Measurements from ENCODE around the gene ACAP2.

The ACAP2 gene

GRCh38 chr3:195258449-195259153 lies 184.2 kb downstream of the ACAP2 start:
- DNase-seq = no peak

GRCh38 chr3:195257454-195258448 lies 185.1 kb downstream of the ACAP2 start:
- DNase-seq = no peak

GRCh38 chr3:195256639-195257453 lies 186.0 kb downstream of the ACAP2 start:
- no peak for DNase-seq

GRCh38 chr3:195255571-195256501 lies 187.0 kb downstream of the ACAP2 start:
- DNase-seq = no peak

GRCh38 chr3:195255176-195255500 lies 187.7 kb downstream of the ACAP2 start:
- DNase-seq = no peak

- no peak for DNase-seq
Observed at GRCh38 chr3:195254454-195255175, 188.2 kb downstream of the ACAP2 start.

- no peak for DNase-seq
Observed at GRCh38 chr3:195253923-195254432, 188.8 kb downstream of the ACAP2 start.

GRCh38 chr3:195251336-195252065 lies 191.3 kb downstream of the ACAP2 start:
- DNase-seq = no peak

GRCh38 chr3:195250473-195251251 lies 192.2 kb downstream of the ACAP2 start:
- no peak for DNase-seq

GRCh38 chr3:195249858-195250464 lies 192.9 kb downstream of the ACAP2 start:
- DNase-seq = no peak

- DNase-seq = no peak
Observed at GRCh38 chr3:195249057-195249770, 193.6 kb downstream of the ACAP2 start.

GRCh38 chr3:195248281-195248680 lies 194.5 kb downstream of the ACAP2 start:
- DNase-seq = no peak

GRCh38 chr3:195247863-195248189 lies 195.0 kb downstream of the ACAP2 start:
- DNase-seq = no peak

GRCh38 chr3:195247086-195247862 lies 195.5 kb downstream of the ACAP2 start:
- no peak for DNase-seq

GRCh38 chr3:195246581-195246995 lies 196.2 kb downstream of the ACAP2 start:
- no peak for DNase-seq

- DNase-seq = no peak
Observed at GRCh38 chr3:195245531-195245951, 197.3 kb downstream of the ACAP2 start.

- DNase-seq = no peak
Observed at GRCh38 chr3:195241592-195242355, 201.0 kb downstream of the ACAP2 start.

Measured in midbrain (tissue), 1 donor.